Measurements from ENCODE around the gene TTC7B. TPM values are rescaled to one million over a fixed set of nuclear protein-coding genes. Genes with fewer than 3 reads are reported as not detected.

The TTC7B gene
- total and polyA plus RNA-seq, 7 donors = 18.9 to 97.0 (median 59.0) TPM

DNA sequence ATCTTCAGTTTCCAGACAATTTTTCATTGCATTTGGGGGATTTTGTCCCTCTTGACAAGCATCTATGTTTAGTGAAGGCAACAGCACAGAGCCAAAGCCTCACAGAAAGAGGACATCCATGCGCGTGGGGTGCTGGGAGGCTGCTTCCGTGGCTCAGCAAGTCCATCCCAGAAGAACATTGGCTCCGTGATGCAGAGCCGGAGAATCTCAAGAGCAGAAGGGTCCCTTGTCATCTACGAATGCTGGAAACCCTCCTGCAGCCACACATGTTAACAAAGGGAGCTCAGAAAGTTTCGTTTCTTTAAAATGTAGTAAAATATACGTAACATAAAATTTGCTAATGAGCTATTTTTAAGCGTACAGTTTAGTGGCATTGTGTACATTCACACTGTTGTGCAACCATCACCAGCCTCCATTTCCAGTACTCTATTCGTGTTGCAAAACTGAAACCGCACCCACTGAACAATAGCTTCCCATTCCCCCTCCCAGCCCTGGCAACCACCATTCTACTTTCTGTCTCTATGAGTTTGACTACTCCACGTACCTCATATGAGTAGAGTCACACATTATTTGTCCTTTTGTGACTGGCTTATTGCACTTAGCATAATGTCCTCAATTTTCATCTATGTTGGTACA lies 185.9 kb downstream of the TTC7B start:
- intact Hi-C loops (cut with DNase I) = loop anchor here in 1 of 2 donors (5.0 kb wide), 1 partner anchor 37 kb away; no protein-coding TSS in a partner anchor
- Histone ChIP-seq H3K36me3 (ENCODE audit: insufficient read depth in 1 of 2, low read depth in 1 of 2) (no peaks in the 10 kb centered on the region), H3K9me3 (no peaks in the 10 kb centered on the region), H3K4me1 (peaks cover 57% of the 10 kb centered on the region), H3K27me3 (ENCODE audit: insufficient read depth in 3 of 3, low read length in 2 of 3) (no peaks in the 10 kb centered on the region), H3K4me3 (no peak overlapping the region), H3K27ac (peak overlapping the region; percentile 94)
- DNase-seq (no peak), ATAC-seq (no peak)
- TF ChIP-seq, protein P1, sequence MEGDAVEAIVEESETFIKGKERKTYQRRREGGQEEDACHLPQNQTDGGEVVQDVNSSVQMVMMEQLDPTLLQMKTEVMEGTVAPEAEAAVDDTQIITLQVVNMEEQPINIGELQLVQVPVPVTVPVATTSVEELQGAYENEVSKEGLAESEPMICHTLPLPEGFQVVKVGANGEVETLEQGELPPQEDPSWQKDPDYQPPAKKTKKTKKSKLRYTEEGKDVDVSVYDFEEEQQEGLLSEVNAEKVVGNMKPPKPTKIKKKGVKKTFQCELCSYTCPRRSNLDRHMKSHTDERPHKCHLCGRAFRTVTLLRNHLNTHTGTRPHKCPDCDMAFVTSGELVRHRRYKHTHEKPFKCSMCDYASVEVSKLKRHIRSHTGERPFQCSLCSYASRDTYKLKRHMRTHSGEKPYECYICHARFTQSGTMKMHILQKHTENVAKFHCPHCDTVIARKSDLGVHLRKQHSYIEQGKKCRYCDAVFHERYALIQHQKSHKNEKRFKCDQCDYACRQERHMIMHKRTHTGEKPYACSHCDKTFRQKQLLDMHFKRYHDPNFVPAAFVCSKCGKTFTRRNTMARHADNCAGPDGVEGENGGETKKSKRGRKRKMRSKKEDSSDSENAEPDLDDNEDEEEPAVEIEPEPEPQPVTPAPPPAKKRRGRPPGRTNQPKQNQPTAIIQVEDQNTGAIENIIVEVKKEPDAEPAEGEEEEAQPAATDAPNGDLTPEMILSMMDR (IDR thresholded peaks at IDR 0.05) = no peak
- WGBS, 3 donors = 75 to 86% (median 78%) methylated on average over 12 of the region's 12 CpGs

DNA sequence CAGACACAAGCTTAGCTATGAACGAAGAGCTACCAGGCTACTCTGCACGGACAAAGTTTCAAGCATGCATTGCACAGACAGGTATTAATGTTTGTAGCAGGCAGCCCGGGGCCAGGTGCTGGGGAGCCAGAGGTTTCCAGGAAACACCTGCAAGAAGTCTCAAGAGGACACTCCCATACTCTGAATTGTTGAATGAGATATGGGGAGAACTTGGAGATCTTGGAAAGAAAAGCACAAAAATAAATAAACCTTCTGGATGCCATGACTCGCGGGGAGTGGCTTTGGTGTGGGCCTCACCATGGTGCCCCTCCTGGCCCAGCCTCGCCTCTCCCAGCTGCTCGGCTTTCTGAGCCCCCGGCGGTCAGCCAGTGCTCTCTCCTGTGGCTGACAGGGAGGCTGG lies 186.8 kb downstream of the TTC7B start:
- WGBS, 3 donors = 65 to 77% (median 72%) methylated on average over 9 of the region's 9 CpGs
- DNase-seq (no peak), ATAC-seq (no peak)
- H3K27ac ChIP-seq = peak overlapping the region; percentile 94
- TF ChIP-seq, protein P1 (IDR thresholded peaks at IDR 0.05) = no peak
- no peaks in the 10 kb centered on the region for H3K9me3 ChIP-seq
- no peaks in the 10 kb centered on the region for H3K36me3 ChIP-seq (ENCODE audit: insufficient read depth in 1 of 2, low read depth in 1 of 2)
- H3K27me3 ChIP-seq (ENCODE audit: insufficient read depth in 3 of 3, low read length in 2 of 3) = no peaks in the 10 kb centered on the region
- H3K4me1 ChIP-seq = peaks cover 60% of the 10 kb centered on the region
- H3K4me3 ChIP-seq = no peak overlapping the region
- intact Hi-C loops (cut with DNase I) = loop anchor here in 1 of 2 donors (5.0 kb wide), 4 partner anchors 33 to 232 kb away; partner anchors contain the start of gene CALM1

DNA sequence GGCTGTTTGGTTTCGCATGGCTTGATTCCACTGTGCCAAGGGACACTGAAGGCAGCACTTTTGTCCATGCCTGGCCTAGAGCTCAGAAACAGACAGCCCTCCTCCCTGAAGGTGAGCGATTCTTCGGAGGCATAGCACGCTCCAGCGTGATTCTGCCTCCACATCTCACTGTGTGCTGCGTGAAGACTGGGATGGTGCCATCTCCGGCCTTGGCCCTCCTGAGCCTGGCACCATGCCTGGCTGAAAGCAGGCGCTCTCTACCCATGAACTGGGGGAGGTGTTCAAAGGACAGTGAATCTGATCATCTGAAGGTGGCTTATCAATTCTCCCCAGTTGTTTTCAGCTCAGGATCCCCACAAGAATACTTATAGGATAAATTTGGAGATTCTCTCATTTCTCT lies 187.4 kb downstream of the TTC7B start:
- Histone ChIP-seq H3K4me3 (no peak overlapping the region), H3K36me3 (ENCODE audit: insufficient read depth in 1 of 2, low read depth in 1 of 2) (no peaks in the 10 kb centered on the region), H3K4me1 (peaks cover 66% of the 10 kb centered on the region), H3K9me3 (no peaks in the 10 kb centered on the region), H3K27ac (peak overlapping the region; percentile 94), H3K27me3 (ENCODE audit: insufficient read depth in 3 of 3, low read length in 2 of 3) (no peaks in the 10 kb centered on the region)
- WGBS, 3 donors = 31 to 51% (median 43%) methylated on average over 8 of the region's 8 CpGs
- intact Hi-C loops (cut with DNase I) = loop anchor here in 1 of 2 donors (5.0 kb wide), 4 partner anchors 33 to 232 kb away; partner anchors contain the start of gene CALM1
- DNase-seq (peak in 1 of 2 donors; percentile 73), ATAC-seq (peak in 1 of 4 donors; percentile 13)
- TF ChIP-seq, protein P1 (IDR thresholded peaks at IDR 0.05) = no peak

DNA sequence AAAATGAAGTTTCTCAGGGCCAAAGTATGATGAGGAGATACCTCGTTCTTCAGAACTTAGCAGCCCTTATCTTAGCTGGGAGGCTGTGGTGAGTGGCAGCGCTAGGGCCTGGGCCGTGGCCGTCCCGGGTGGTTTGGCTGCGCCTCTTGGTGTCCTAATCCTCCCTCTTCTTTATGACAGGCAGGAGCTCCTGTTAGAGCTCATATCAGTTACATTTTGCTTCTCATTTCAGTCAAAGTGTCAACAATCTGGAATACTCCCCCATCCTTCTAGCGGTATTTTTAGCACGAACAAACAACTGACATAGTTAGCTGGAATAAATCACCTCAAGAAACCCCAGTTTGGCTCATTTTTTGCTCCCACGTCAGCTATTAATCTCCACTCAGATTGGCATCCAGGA lies 188.8 kb downstream of the TTC7B start:
- 21 to 38% (median 24%) methylated on average over 9 of the region's 9 CpGs for WGBS, 3 donors
- Histone ChIP-seq H3K4me3 (peak overlapping the region; percentile 1), H3K27me3 (ENCODE audit: insufficient read depth in 3 of 3, low read length in 2 of 3) (no peaks in the 10 kb centered on the region), H3K4me1 (peaks cover 64% of the 10 kb centered on the region), H3K9me3 (no peaks in the 10 kb centered on the region), H3K36me3 (ENCODE audit: insufficient read depth in 1 of 2, low read depth in 1 of 2) (no peaks in the 10 kb centered on the region), H3K27ac (peak overlapping the region; percentile 94)
- intact Hi-C loops (cut with DNase I) = loop anchor here in 1 of 2 donors (5.0 kb wide), 4 partner anchors 35 to 230 kb away; partner anchors contain the start of gene CALM1
- peak; percentile 72 to 79 (median 77) for ATAC-seq
- DNase-seq = peak; percentile 60 to 87
- TF ChIP-seq, protein P1 (IDR thresholded peaks at IDR 0.05) = no peak

All from psoas muscle (tissue), 8 donors.